NCI-H524 treated with DMSO at 0.1 percent for 48 hours (cell line): Measurements from ENCODE around the gene HCAR2.
A peak's percentile ranks its signal among the peaks of the same experiment; 100 is the strongest.
"Not testable (repeated sequence)": the region's sequence is repeated elsewhere in the genome, so short reads cannot be mapped to it uniquely, and the experiment has no call there.

Experiments
- DNase-seq: peaks from one replicate; lab custom pipeline; 2025; lab: John Stamatoyannopoulos, UW

HCAR2 gene

GRCh38 chr12:122702890-122703611 is at the start of gene HCAR2:
Gene HCAR2 (minus strand): TSS chr12:122703357. CDS start chr12:122703283, 74 bp downstream.
- DNase-seq = not testable (repeated sequence)

GRCh38 chr12:122752464-122753318 is 49.5 kb upstream of the HCAR2 start, which contains the start of gene DENR:
Gene DENR (plus strand): TSS chr12:122752824. CDS start chr12:122753702, 878 bp downstream.
- peak; percentile 71 for DNase-seq

GRCh38 chr12:122750781-122751515 is 47.8 kb upstream of the HCAR2 start:
- DNase-seq = not testable (repeated sequence)

GRCh38 chr12:122749569-122750332 is 46.6 kb upstream of the HCAR2 start:
- DNase-seq = no peak

GRCh38 chr12:122747224-122748135 is 44.3 kb upstream of the HCAR2 start:
- no peak for DNase-seq

GRCh38 chr12:122743895-122744525 is 40.9 kb upstream of the HCAR2 start:
- no peak for DNase-seq

- DNase-seq = no peak
These were observed 37.2 kb upstream of the HCAR2 start for GRCh38 chr12:122740351-122740750.

GRCh38 chr12:122738571-122738970 is 35.4 kb upstream of the HCAR2 start:
- DNase-seq = no peak

- DNase-seq = no peak
These were observed 29.5 kb upstream of the HCAR2 start for GRCh38 chr12:122732611-122733010.

GRCh38 chr12:122732170-122732569 is 29.0 kb upstream of the HCAR2 start:
- no peak for DNase-seq

- DNase-seq = no peak
These were observed 27.3 kb upstream of the HCAR2 start, which contains the start of gene HCAR1 for GRCh38 chr12:122730215-122731014. Gene HCAR1 (minus strand): TSS chr12:122730844. CDS start chr12:122730339, 505 bp downstream.

GRCh38 chr12:122729583-122730214 is 26.5 kb upstream of the HCAR2 start:
- no peak for DNase-seq

GRCh38 chr12:122726080-122726558 is 23.0 kb upstream of the HCAR2 start:
- no peak for DNase-seq

- DNase-seq = no peak
These were observed 22.4 kb upstream of the HCAR2 start for GRCh38 chr12:122725452-122726079.

GRCh38 chr12:122724641-122725243 is 21.6 kb upstream of the HCAR2 start:
- no peak for DNase-seq

GRCh38 chr12:122722387-122722786 is 19.2 kb upstream of the HCAR2 start:
- DNase-seq = no peak

- no peak for DNase-seq
These were observed 17.9 kb upstream of the HCAR2 start for GRCh38 chr12:122721057-122721545.
